Measurements from ENCODE around the gene LRP5. TPM values are rescaled to one million over a fixed set of nuclear protein-coding genes. Genes with fewer than 3 reads are reported as not detected.

The LRP5 gene
- total RNA-seq, 1 donor from 2014 or later = 20.2 TPM

- TF ChIP-seq CTCF (IDR thresholded peaks at IDR 0.05; ENCODE audit: insufficient read depth, low read depth, low read length) (no peak), EZH2 (IDR thresholded peaks at IDR 0.05; ENCODE audit: insufficient read depth, low read length) (no peak)
- Histone ChIP-seq H4K20me1 (ENCODE audit: insufficient read depth, low read length) (peaks cover 64% of the 10 kb centered on the region), H3K27ac (ENCODE audit: low read depth, low read length) (no peak overlapping the region), H2AFZ (ENCODE audit: low read depth, low read length) (no peak overlapping the region), H3K4me3 (ENCODE audit: insufficient read depth, low read depth, low read length) (no peak overlapping the region), H3K9me3 (ENCODE audit: insufficient read depth, low read depth, low read length) (no peaks in the 10 kb centered on the region), H3K4me2 (ENCODE audit: low read length) (peak overlapping the region; percentile 51), H3K36me3 (ENCODE audit: insufficient read depth, low read length) (no peaks in the 10 kb centered on the region), H3K9ac (ENCODE audit: low read length) (peak overlapping the region; percentile 44), H3K4me1 (ENCODE audit: insufficient read depth, low read length) (peaks cover 34% of the 10 kb centered on the region), H3K27me3 (ENCODE audit: insufficient read depth, low read length) (no peaks in the 10 kb centered on the region), H3K79me2 (ENCODE audit: insufficient read depth, low read length) (peaks cover 56% of the 10 kb centered on the region)
- no peak for FAIRE-seq
- H3K4me3 Mint-ChIP-seq (ENCODE audit: unreplicated experiment) = no peak overlapping the region
- no peaks in the 10 kb centered on the region for H3K27me3 Mint-ChIP-seq (ENCODE audit: low read depth, unreplicated experiment)
- H3K4me1 Mint-ChIP-seq (ENCODE audit: low read depth, unreplicated experiment) = peaks cover 25% of the 10 kb centered on the region
- no peak for DNase-seq (ENCODE audit: low read depth)
- H3K9me3 Mint-ChIP-seq (ENCODE audit: unreplicated experiment) = no peaks in the 10 kb centered on the region
- peaks cover 10% of the 10 kb centered on the region for H3K36me3 Mint-ChIP-seq (ENCODE audit: low read depth, unreplicated experiment)
- H3K27ac Mint-ChIP-seq (ENCODE audit: unreplicated experiment) = peak overlapping the region; percentile 62
These were observed 29.4 kb downstream of the LRP5 start for GRCh38 chr11:68341557-68342458.

- Mint-ChIP-seq H3K4me1 (ENCODE audit: low read depth, unreplicated experiment) (peaks cover 22% of the 10 kb centered on the region), H3K4me3 (ENCODE audit: unreplicated experiment) (no peak overlapping the region), H3K36me3 (ENCODE audit: low read depth, unreplicated experiment) (peaks cover 11% of the 10 kb centered on the region), H3K27me3 (ENCODE audit: low read depth, unreplicated experiment) (no peaks in the 10 kb centered on the region), H3K27ac (ENCODE audit: unreplicated experiment) (no peak overlapping the region), H3K9me3 (ENCODE audit: unreplicated experiment) (no peaks in the 10 kb centered on the region)
- H3K27me3 ChIP-seq (ENCODE audit: insufficient read depth, low read length) = no peaks in the 10 kb centered on the region
- peak overlapping the region; percentile 4 for H3K27ac ChIP-seq (ENCODE audit: low read depth, low read length)
- no peak overlapping the region for H3K4me3 ChIP-seq (ENCODE audit: insufficient read depth, low read depth, low read length)
- peaks cover 60% of the 10 kb centered on the region for H4K20me1 ChIP-seq (ENCODE audit: insufficient read depth, low read length)
- TF ChIP-seq CTCF (IDR thresholded peaks at IDR 0.05; ENCODE audit: insufficient read depth, low read depth, low read length) (no peak), EZH2 (IDR thresholded peaks at IDR 0.05; ENCODE audit: insufficient read depth, low read length) (no peak)
- H3K9ac ChIP-seq (ENCODE audit: low read length) = peak overlapping the region; percentile 44
- peak; percentile 64 for DNase-seq (ENCODE audit: low read depth)
- FAIRE-seq = no peak
- no peaks in the 10 kb centered on the region for H3K36me3 ChIP-seq (ENCODE audit: insufficient read depth, low read length)
- peaks cover 57% of the 10 kb centered on the region for H3K79me2 ChIP-seq (ENCODE audit: insufficient read depth, low read length)
- H3K4me2 ChIP-seq (ENCODE audit: low read length) = peak overlapping the region; percentile 51
- no peaks in the 10 kb centered on the region for H3K9me3 ChIP-seq (ENCODE audit: insufficient read depth, low read depth, low read length)
- no peak overlapping the region for H2AFZ ChIP-seq (ENCODE audit: low read depth, low read length)
- H3K4me1 ChIP-seq (ENCODE audit: insufficient read depth, low read length) = peaks cover 30% of the 10 kb centered on the region
These were observed 30.2 kb downstream of the LRP5 start for GRCh38 chr11:68342459-68343158.

Measured in astrocyte (in vitro differentiated cells and primary cell).